COR-L47 (cell line): ENCODE measurements around the gene ZNF774.
"Not testable (repeated sequence)": the region's sequence is repeated elsewhere in the genome, so short reads cannot be mapped to it uniquely, and the experiment has no call there.

Source experiments
- DNase-seq: peaks from one replicate; lab custom pipeline; 2025; lab: John Stamatoyannopoulos, UW

Gene ZNF774

GRCh38 chr15:90345857-90346256, 6.2 kb upstream of the ZNF774 start:
- no peak for DNase-seq

GRCh38 chr15:90347431-90348065, 4.5 kb upstream of the ZNF774 start:
- DNase-seq = not testable (repeated sequence)

- DNase-seq = no peak
Measured at GRCh38 chr15:90348456-90348855, 3.6 kb upstream of the ZNF774 start.

- DNase-seq = no peak
Measured at GRCh38 chr15:90349072-90349471, 3.0 kb upstream of the ZNF774 start.

- DNase-seq = no peak
Measured at GRCh38 chr15:90349821-90350220, 2.3 kb upstream of the ZNF774 start.

GRCh38 chr15:90351479-90352106, 491 bp upstream of the ZNF774 start:
- DNase-seq = no peak

GRCh38 chr15:90354986-90355385, 2.9 kb downstream of the ZNF774 start:
- no peak for DNase-seq

GRCh38 chr15:90358124-90359033, 6.3 kb downstream of the ZNF774 start:
- no peak for DNase-seq

- no peak for DNase-seq
Measured at GRCh38 chr15:90360746-90361145, 8.7 kb downstream of the ZNF774 start.

- DNase-seq = no peak
Measured at GRCh38 chr15:90362936-90363212, 10.8 kb downstream of the ZNF774 start.

GRCh38 chr15:90364251-90364650, 12.2 kb downstream of the ZNF774 start:
- no peak for DNase-seq

GRCh38 chr15:90365414-90366055, 13.5 kb downstream of the ZNF774 start:
- no peak for DNase-seq

- DNase-seq = no peak
Measured at GRCh38 chr15:90367576-90367975, 15.5 kb downstream of the ZNF774 start.

- DNase-seq = no peak
Measured at GRCh38 chr15:90375071-90375470, 23.0 kb downstream of the ZNF774 start.

- no peak for DNase-seq
Measured at GRCh38 chr15:90376789-90377188, 24.7 kb downstream of the ZNF774 start.

GRCh38 chr15:90379263-90379662, 27.2 kb downstream of the ZNF774 start:
- DNase-seq = no peak

GRCh38 chr15:90381515-90381914, 29.4 kb downstream of the ZNF774 start:
- DNase-seq = no peak

GRCh38 chr15:90382320-90382719, 30.2 kb downstream of the ZNF774 start:
- DNase-seq = no peak

- no peak for DNase-seq
Measured at GRCh38 chr15:90386221-90386620, 34.1 kb downstream of the ZNF774 start.

- peak; percentile 95 for DNase-seq
Measured at GRCh38 chr15:90387534-90388461, 35.7 kb downstream of the ZNF774 start, which contains the start of gene IQGAP1. Gene IQGAP1, plus strand, starts transcription at chr15:90388242. Its CDS starts 100 bp downstream, at chr15:90388342.
